Raji (cell line): ENCODE data around the gene OSBP2.

Experiments used
- POLR2A ChIP-seq: IDR thresholded peaks from 2 replicates; pipeline ENCODE4 v1.6.1; 2011; ENCODE audit warnings: low read depth, low read length, control low read depth; ENCODE audit not compliant: insufficient read depth

Gene OSBP2

DNA sequence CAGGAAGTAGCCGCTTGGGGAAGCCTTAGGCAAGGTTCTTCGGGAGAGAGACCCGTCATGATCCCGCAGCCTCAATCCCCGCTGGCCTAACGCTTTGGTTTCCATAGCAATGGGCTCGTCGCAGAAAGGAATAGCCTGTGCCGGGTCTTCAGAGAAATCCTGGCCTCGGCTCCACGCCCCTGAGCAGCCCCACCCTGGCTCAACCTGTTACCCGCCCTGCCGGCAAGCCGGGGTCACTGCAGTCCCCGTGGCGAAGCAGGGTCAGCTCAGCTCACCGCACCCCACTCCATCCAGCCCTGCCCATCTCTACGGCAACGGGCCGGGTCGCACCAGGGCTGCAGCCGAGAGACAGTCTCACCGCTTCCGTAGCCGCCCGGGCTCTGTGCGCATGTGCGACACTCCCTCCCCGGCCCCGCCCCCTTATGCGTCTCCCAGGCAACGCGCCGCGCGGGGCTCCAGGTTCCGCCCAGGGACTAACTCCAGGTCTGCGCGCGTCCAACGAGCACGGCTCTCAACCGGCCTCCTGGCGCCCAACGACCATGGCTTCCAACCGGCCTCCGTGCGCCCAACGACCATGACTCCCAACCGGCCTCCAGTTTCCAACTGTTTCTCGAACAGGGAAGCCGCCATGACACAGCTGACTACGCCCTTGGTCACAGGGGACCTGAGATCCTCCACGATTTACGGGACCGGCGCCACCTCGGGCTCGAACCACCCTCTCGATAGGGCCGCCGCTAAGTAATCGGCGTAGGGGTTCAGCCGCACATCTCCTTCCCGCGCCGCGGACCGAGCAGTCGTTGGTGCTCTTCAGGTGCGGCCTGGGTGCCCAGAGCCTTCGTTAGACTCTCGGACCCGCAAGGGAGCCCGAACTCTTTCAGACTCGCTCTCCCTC is 26.9 kb upstream of the OSBP2 start, which contains the start of gene DUSP18:
TSS of gene DUSP18 (minus strand) at position 382 of the 892 bp plus-strand sequence. CDS start 3,872 bp downstream, outside the sequence.
- peak; percentile 52 for TF ChIP-seq POLR2A

DNA sequence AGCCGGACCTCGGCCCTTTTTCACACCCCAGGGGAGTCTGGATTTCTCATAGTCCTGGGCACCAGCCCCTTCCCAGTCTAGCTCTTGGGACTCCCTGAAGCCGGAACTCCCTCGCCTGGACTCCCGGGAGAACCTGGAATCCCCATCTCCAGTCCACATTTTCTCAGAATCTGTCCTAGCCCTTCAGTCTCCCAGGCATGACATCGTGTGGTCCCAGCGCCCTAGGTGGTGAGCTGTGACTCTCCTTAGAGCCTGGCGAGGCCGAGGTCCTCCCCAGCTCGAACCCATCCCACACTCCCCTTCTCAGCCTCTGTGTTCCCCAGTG is 26.3 kb upstream of the OSBP2 start:
- no peak for TF ChIP-seq POLR2A

DNA sequence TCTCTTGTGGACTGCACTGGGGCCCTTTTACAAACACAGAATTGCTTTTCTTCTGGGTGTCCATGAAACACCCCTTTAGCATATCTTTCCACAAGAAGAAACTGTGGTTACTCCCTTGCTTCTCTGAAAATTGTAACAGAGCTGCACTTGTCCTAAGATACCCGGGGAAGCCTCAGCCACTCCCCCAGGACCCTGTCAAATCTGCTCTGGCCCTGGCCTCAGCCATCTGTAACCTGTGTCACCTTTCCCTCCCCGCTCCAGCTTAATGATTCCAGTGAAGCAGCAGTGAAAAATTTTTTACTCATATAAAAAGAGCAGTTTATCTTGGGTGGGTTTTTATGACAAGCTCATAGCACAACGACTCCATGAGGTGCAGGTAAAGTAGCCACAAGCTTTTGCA is 23.6 kb upstream of the OSBP2 start:
- TF ChIP-seq POLR2A = no peak

DNA sequence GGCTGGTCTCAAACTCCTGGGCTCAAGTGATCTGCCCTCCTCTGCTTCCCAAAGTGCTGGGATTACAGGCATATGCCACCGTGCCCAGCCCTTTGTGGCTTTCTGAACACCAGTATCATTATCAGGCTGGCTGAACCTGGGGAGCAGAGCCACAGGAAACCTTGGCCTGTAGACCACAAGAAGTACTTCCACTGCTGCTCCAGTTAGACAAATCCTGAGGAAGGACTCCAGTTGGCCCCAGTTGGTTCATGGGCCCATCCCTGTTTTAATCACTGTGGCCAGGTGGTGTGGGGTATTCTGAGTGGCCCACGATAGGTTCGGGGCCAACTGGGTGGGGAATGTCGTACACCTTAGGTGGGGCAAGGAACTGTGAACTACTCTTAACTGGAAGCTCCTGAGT is 21.5 kb upstream of the OSBP2 start:
- no peak for TF ChIP-seq POLR2A

DNA sequence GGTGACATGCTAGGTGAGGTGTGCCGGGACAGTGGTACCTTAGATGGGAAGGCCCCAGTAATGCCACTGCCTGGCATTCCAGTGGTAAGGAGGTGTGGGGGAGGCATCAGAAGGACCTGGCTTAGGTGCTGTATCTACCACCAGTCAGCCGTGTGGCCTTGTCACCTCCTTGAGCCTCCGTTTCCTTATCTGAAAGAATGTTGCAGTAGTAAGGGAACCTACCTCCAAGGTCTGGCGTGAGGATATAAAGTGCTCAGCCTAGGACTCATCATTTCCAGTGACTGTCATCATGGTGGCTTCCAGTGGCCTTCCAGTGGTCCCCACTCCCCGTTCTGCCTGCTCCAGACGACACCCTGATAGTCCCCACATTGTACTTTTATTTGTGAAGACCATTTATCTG is 20.2 kb upstream of the OSBP2 start:
- TF ChIP-seq POLR2A = no peak

DNA sequence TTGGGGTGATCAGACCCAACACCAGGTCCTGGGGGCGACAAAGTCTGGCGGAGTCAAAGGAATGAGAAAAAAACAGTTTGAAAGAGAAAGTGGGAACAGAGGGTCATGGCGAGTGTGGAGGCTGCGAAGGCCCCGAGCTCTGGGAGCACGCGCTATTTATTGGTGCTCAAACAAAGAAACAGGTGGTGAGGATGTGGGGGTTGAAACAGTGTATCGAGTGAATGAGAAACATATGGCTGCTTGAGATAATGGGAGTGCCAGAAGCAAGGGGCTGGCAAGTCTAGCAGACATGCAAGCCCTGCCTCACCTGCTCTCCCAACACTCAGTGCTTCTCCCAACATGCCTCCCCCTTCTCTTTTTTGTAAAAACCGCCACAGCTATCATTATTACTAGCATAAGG is 19.2 kb upstream of the OSBP2 start:
- no peak for TF ChIP-seq POLR2A

DNA sequence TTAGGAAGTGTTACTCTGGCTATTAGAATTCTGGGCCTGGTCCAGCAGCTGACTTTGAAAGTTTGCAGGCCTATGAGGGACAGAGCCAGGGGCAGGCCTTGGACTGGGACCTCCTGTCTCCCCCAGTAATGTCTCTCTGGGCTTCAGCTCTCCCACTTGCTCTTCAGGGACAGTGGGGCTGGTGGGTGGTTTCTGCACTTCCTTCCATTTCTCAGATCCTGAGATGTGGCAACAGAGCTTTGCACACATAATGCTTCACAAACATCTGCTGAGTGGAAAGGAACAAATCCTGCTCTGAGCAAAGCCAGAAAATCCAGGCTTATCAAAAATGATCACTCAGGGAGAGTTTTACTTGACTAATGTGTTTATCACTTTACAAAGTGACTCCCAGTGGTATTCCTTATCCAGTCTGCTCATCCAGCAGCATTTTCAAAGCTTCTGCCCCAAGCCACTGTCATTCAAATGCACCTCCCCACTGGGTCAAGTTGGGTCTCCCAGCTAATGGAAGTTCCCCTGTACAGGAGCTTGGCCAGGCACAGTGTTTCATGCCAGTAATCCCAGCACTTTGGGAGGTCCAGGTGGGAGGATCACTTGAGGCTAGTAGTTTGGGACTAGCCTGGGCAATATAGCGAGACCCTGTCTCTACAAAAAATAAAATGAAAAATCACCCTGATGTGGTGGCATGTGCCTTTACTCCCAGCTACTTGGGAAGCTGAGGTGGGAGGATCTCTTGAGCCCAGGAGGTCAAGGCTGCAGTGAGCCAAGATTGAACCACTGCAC is 13.5 kb upstream of the OSBP2 start:
- TF ChIP-seq POLR2A = no peak

DNA sequence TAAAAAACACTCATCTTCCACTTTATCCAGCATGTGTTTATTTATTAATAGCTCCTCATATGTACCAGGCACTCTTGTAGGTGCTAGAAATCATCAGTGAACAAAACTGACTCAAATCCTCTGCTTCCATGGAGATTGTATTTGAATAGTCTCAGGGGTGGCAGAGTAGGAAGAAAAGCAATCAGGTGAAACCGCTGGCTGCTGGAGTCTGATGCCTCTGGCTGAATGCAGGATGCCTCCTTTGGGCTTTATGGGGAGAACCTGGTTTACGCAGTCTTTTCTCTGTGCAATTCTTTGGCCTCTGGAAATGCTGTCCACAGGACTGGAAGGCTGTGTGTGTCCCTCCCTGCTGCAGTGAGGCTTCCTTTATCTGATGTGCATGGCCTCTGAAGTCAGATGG is 12.8 kb upstream of the OSBP2 start:
- no peak for TF ChIP-seq POLR2A

DNA sequence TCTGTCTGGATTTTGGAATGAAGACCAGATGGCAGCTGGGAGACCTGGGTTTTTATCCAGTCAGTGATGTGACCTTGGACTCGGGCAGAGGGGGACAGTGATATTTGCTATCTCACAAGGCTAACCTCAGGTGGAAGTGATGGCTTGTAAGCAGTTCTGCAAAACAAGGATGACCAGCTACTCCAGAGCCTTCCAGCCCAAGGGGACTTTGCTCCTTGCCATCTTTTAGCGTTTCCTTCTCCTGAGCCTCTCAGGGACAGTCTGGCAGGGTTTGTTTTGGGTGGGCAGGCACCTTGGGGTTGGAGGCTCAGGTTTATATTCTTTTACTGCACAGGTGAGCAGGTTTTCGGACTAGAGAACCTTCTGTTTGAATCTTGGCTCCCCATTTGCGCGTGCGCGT is 9.5 kb upstream of the OSBP2 start:
- no peak for TF ChIP-seq POLR2A

DNA sequence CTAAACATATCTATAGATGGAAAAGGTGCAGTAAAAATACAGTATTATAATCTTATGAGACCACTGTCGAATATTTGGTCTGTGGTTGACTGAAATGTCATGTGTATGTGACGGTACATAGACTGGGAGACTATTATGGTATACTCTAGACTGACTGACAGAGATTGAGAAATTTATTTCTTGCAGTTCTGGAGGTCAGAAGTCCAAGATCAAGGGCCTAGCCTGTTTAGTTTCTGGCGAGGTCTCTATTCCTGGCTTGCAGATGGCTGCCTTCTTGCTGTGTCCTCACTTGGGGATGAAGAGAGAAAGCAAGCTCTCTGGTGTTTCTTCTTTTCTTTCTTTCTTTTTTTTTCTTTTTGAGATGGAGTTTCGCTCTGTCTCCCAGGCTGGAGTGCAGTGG is 7.3 kb upstream of the OSBP2 start:
- TF ChIP-seq POLR2A = no peak

DNA sequence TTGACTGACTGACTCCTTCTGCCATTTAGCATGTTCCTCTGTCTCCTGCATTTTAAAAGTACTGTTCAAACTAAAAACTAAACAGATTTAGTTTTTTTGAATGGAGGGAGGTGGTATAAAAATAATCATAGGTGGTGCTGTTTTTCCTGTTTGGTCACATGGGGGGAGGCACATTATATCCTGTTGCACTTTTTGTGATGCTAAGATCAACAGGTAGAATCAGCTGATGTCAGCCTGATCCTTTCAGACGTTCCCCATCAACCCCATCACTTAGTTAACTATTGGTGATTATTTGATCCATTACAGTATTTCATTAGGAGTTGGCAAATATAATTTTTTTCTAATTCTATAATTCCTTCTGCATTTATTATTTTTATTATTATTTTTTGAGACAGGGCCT is 5.1 kb upstream of the OSBP2 start:
- TF ChIP-seq POLR2A = no peak

DNA sequence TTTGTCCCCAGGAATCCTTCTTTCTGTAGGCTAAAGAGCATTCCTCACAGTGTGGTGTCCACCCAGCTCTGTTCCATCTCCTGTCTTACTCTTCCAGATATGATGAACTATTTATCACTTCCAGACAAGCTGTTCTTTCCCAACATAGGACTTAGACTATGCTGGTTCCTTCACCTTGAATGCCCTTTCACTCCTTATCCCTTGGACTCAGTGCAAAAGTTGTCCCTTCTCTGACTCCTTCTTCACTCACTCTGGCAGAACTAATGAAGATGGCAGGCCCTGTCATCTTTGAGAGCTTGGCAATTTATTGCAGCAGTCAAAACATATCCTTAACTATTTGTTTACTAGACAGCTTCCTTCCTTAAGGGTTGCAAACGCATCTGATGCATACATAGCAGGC is 3.5 kb upstream of the OSBP2 start:
- no peak for TF ChIP-seq POLR2A

DNA sequence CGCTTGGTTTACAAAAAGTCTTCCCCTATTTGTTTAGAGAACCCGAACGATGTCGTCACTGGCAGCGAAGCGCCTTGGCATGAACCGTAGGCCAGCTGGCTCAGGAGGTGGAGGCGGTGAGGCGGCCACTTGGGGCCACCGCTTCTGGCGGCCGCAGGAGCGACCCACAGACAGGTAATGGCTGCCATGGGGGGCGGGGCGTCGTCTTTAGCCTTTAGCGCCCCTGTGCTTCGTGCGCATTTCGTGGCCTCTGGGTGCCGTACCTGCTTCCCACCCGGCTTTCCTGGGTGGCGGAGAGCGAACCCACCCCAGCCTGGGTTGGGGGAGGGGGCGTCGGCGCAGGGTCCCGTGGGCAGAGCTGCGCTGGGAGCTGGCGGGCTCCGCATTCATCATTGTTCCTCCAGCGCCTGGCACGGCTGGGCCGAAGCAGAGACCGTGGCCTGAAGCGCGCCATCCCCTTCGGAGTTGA is 469 bp upstream of the OSBP2 start:
- no peak for TF ChIP-seq POLR2A

DNA sequence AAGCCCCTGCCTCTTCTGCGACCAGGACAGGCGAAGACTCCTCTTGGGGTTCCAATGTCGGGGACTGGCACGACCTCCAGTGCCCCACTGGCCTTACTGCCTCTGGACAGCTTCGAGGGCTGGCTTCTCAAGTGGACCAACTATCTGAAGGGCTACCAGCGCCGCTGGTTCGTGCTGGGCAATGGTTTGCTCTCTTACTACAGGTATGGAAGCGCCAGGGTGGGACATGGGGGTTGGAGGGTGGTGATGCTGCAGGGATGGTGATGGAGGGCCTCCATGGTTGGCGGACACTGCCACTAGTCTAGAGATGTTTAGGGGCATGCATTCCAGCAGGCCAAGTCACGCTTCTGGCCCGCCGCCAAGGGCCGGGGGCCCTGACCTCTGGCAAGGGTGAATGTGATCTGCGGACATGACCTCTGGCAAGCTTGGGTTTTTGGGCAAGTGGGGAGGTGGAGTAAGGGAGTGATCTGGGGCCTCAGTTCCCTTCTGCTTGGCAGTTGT is 727 bp downstream of the OSBP2 start:
- TF ChIP-seq POLR2A = no peak

DNA sequence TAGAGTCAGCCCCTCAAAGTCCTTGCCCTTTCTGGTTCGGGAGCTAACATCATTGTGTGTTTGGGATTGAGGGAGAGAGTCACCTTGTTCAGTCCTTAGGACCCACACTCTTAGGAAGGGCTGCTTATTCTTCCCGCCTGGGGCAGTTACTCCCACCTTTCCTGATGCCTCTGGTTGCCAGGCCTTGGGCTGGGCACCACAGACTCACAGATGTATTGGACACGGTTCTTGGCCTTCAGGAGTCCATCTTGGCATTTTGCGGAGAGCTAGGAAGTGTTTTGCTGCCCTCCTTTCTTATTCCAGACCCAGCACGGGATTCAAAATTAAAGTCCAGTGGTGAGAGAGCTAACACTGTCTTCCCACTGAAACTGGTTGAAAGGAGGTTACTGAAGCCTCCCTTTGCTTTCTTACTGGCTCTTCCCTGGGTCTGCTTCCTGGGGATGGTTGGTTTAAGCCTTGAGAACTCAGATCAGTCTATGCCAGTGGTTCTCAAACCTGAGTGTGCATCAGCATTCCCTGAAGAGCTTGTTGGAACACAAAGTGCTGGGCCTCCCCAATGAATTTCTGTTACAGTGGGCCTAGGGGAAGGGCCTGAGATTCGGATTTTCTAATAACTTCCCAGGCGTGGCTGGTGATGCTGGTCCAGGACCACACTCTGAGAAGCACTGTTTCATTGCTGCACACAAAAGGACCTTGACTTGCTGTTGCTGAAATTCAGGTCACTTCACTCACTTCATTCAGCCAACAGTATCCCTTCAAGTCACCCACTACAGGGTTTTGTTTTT is 1.4 kb downstream of the OSBP2 start:
- no peak for TF ChIP-seq POLR2A

DNA sequence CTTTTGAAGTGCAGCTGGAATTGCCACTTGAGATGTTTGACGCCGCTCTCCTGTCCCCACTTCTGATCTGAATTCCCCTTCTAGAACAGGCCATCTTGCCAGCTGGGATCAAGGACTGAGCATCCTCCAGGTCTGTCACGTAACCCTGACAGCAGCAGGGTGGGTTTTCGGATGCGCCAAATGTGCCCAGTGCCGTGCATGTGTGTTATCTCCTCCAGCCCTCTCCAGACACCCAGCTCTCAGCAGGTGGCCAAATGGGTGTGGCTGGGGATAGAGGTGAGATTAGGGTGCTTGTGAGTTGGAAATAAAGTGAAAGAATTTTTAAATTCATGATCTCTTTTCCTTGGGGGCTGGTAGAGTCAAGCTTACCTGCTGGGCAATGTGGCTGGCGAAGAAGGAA is 3.3 kb downstream of the OSBP2 start:
- no peak for TF ChIP-seq POLR2A

DNA sequence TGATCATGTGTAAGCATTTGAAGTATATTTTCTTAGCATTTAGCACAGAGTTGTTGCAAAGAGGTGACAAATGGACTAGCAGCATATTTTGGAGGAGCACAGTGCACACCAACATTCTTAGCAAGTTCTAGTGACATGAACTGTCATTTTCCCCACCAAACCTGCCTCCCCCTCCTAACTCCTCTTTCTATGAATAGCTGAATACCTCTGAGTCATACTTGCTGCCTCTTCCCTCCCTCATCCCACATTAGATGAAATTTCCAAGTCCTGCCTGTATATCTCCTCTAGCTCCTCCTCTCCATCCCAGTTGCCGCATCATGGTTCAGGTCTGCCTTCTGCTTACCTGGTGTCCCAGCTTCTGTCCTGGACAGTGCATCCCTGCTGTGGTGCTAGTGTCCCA is 7.2 kb downstream of the OSBP2 start:
- no peak for TF ChIP-seq POLR2A
